H1 (cell line): ENCODE results near the gene USP3. TPM values are rescaled to one million over a fixed set of nuclear protein-coding genes. Genes with fewer than 3 reads are reported as not detected.

ENCODE experiments used
- CTCF ChIA-PET: fragments of 300-600 bp; sonication (Branson Sonifier 250); formaldehyde crosslinking; loops from one replicate; lab custom pipeline; 2021; ENCODE audit not compliant: partially characterized antibody; lab: Charles Lee
- POLR2A ChIA-PET: fragments of 300-600 bp; sonication (Branson Sonifier 250); formaldehyde crosslinking; loops from one replicate; lab custom pipeline; 2021; ENCODE audit warnings: inconsistent platforms; ENCODE audit not compliant: partially characterized antibody; lab: Charles Lee
- DNase-seq, 2 experiments: peaks; one replicate each; pipeline versions ENCODE4 v3.0.0 to v3.0.0-alpha.2; 2010 to 2022; ENCODE audit warnings: low spot score in 2 of 2, low read depth in 1 of 2, mixed read lengths in 1 of 2
- FAIRE-seq: peaks from 2 replicates; lab custom pipeline; 2011; peaks lifted over from hg19 to GRCh38; lab: Jason Lieb, UNC
- H2AFZ ChIP-seq: 2 replicates; pipeline ENCODE4 v1.8.1; 2012; ENCODE audit warnings: low read length, inconsistent platforms
- H2AK5ac ChIP-seq: 2 replicates; pipeline ENCODE4 v1.6.1; 2013; ENCODE audit warnings: low read depth, low read length
- H2BK120ac ChIP-seq: replicated peaks from 2 replicates; pipeline ENCODE3; 2013; ENCODE audit warnings: low read depth, low read length, inconsistent platforms
- H2BK12ac ChIP-seq: 2 replicates; pipeline ENCODE4 v1.6.1; 2013; ENCODE audit warnings: low read depth, low read length
- H2BK15ac ChIP-seq: 2 replicates; pipeline ENCODE4 v1.6.1; 2013; ENCODE audit warnings: low read length
- H2BK20ac ChIP-seq: 2 replicates; pipeline ENCODE4 v1.6.1; 2013; ENCODE audit warnings: low read length
- H2BK5ac ChIP-seq: 2 replicates; pipeline ENCODE4 v1.6.1; 2013; ENCODE audit warnings: low read depth, low read length
- H3K14ac ChIP-seq: 2 replicates; pipeline ENCODE4 v1.6.1; 2013; ENCODE audit warnings: inconsistent platforms; ENCODE audit not compliant: insufficient read length
- H3K18ac ChIP-seq: 2 replicates; pipeline ENCODE4 v1.6.1; 2013; ENCODE audit warnings: low read length; ENCODE audit errors: extremely low read depth
- H3K23ac ChIP-seq: 2 replicates; pipeline ENCODE4 v1.6.1; 2013; ENCODE audit warnings: inconsistent platforms; ENCODE audit not compliant: insufficient read length
- H3K23me2 ChIP-seq: 2 replicates; pipeline ENCODE4 v1.6.1; 2013; ENCODE audit warnings: low read depth, low read length
- H3K27ac ChIP-seq: 2 replicates; pipeline ENCODE4 v1.6.1; 2011; ENCODE audit warnings: low read depth, low read length, inconsistent platforms
- H3K27me3 ChIP-seq, 4 experiments: replicated peaks in 1 of 4; 1 replicate in 1 of 4; 2 replicates in 3 of 4; pipeline versions ENCODE4 v1.6.1 to v1.8.1; 2011 to 2013; ENCODE audit warnings: low read length in 3 of 4, mild to moderate bottlenecking in 3 of 4, inconsistent platforms in 2 of 4, mixed read lengths in 2 of 4, moderate library complexity in 1 of 4; ENCODE audit not compliant: control insufficient read depth in 3 of 4, insufficient read depth in 3 of 4; ENCODE audit errors: extremely low read depth in 1 of 4
- H3K36me3 ChIP-seq, 4 experiments: 2 replicates each; pipeline versions ENCODE4 v1.6.1 to v1.8.1; 2011 to 2013; ENCODE audit warnings: mild to moderate bottlenecking in 4 of 4, low read length in 3 of 4, moderate library complexity in 2 of 4, control low read depth in 1 of 4, inconsistent platforms in 1 of 4; ENCODE audit not compliant: insufficient read depth in 4 of 4, control insufficient read depth in 2 of 4
- H3K4ac ChIP-seq: replicated peaks from 2 replicates; pipeline ENCODE3; 2013; ENCODE audit warnings: low read length, low read depth, mixed read lengths, inconsistent platforms; ENCODE audit not compliant: insufficient read length
- H3K4me1 ChIP-seq, 4 experiments: replicated peaks in 1 of 4; 1 replicate in 1 of 4; 2 replicates in 3 of 4; pipeline versions ENCODE4 v1.6.1 to v1.8.1; 2011 to 2013; ENCODE audit warnings: low read length in 3 of 4, inconsistent platforms in 2 of 4, mixed read lengths in 1 of 4; ENCODE audit not compliant: insufficient read depth in 4 of 4, control insufficient read depth in 3 of 4
- H3K4me2 ChIP-seq, 2 experiments: 2 replicates each; pipeline versions ENCODE4 v1.6.1 to v1.8.1; 2011 to 2013; ENCODE audit warnings: low read depth in 2 of 2, low read length in 2 of 2, control low read depth in 1 of 2, inconsistent platforms in 1 of 2, mild to moderate bottlenecking in 1 of 2; ENCODE audit not compliant: insufficient read depth in 1 of 2
- H3K4me3 ChIP-seq, 4 experiments: fragments of 200-600, 300-600 bp in 1 of 4; sonication (generic), shearing (Covaris generic), sonication (Bioruptor Twin) in 1 of 4; 2 replicates each; pipeline versions ENCODE4 v1.5.1 to v1.8.1; 2011 to 2016; ENCODE audit warnings: low read length in 4 of 4, low read depth in 3 of 4, control low read depth in 2 of 4, inconsistent platforms in 2 of 4, mild to moderate bottlenecking in 2 of 4, mixed read lengths in 1 of 4, moderate library complexity in 1 of 4; ENCODE audit not compliant: insufficient read depth in 2 of 4; ENCODE audit errors: extremely low read depth in 1 of 4
- H3K56ac ChIP-seq: replicated peaks from 2 replicates; pipeline ENCODE3; 2013; ENCODE audit warnings: low read depth, mild to moderate bottlenecking, mixed read lengths, low read length, inconsistent platforms; ENCODE audit not compliant: insufficient read length
- H3K79me1 ChIP-seq: 2 replicates; pipeline ENCODE4 v1.6.1; 2013; ENCODE audit warnings: low read depth, low read length, control low read depth
- H3K79me2 ChIP-seq, 2 experiments: 2 replicates each; pipeline versions ENCODE4 v1.6.1 to v1.8.1; 2012 to 2013; ENCODE audit warnings: low read length in 2 of 2, mild to moderate bottlenecking in 2 of 2, inconsistent platforms in 1 of 2; ENCODE audit not compliant: insufficient read depth in 2 of 2, control insufficient read depth in 1 of 2
- H3K9ac ChIP-seq, 4 experiments: replicated peaks in 1 of 4; 1 replicate in 1 of 4; 2 replicates in 3 of 4; pipeline versions ENCODE4 v1.6.1 to v1.8.1; 2011 to 2013; ENCODE audit warnings: low read depth in 3 of 4, low read length in 3 of 4, control low read depth in 2 of 4, mild to moderate bottlenecking in 2 of 4, moderate library complexity in 2 of 4, inconsistent platforms in 1 of 4; ENCODE audit errors: extremely low read depth in 1 of 4
- H3K9me3 ChIP-seq, 2 experiments: 2 replicates each; pipeline versions ENCODE4 v1.6.1 to v1.8.1; 2012 to 2013; ENCODE audit warnings: mild to moderate bottlenecking in 2 of 2, moderate library complexity in 2 of 2, control low read depth in 1 of 2, inconsistent platforms in 1 of 2, low read depth in 1 of 2, low read length in 1 of 2, mixed read lengths in 1 of 2; ENCODE audit not compliant: insufficient read depth in 2 of 2
- H4K20me1 ChIP-seq, 2 experiments: replicated peaks in 1 of 2; 2 replicates each; pipeline versions ENCODE3 to v1.8.1; 2011 to 2013; ENCODE audit warnings: inconsistent platforms in 2 of 2, low read length in 2 of 2, mild to moderate bottlenecking in 1 of 2; ENCODE audit not compliant: insufficient read depth in 2 of 2, control insufficient read depth in 1 of 2
- H4K5ac ChIP-seq: 2 replicates; pipeline ENCODE4 v1.6.1; 2013; ENCODE audit warnings: low read length, low read depth, mixed read lengths, inconsistent platforms; ENCODE audit not compliant: insufficient read length
- H4K8ac ChIP-seq: 2 replicates; pipeline ENCODE4 v1.8.0; 2013; ENCODE audit warnings: mild to moderate bottlenecking, moderate library complexity, low read length, inconsistent platforms; ENCODE audit not compliant: insufficient read depth; ENCODE audit errors: extremely low read depth
- H4K91ac ChIP-seq: replicated peaks from 2 replicates; pipeline ENCODE3; 2013; ENCODE audit warnings: low read length, mixed read lengths, inconsistent platforms; ENCODE audit not compliant: insufficient read length
- NRF1 ChIP-seq: IDR thresholded peaks from 2 replicates; pipeline ENCODE4 v1.6.1; 2011; ENCODE audit warnings: mild to moderate bottlenecking, low read depth, low read length, improper control_type of control experiment
- RAD21 ChIP-seq, 2 experiments: IDR thresholded peaks in 1 of 2; conservative IDR thresholded peaks in 1 of 2; 2 replicates each; pipeline ENCODE4 v1.6.1; 2011; ENCODE audit warnings: low read depth in 2 of 2, low read length in 2 of 2, improper control_type of control experiment in 1 of 2, inconsistent platforms in 1 of 2, mild to moderate bottlenecking in 1 of 2, moderate library complexity in 1 of 2
- WGBS, 2 experiments: shearing (Covaris generic) in 1 of 2; methylation state at CpG; one replicate each; pipeline versions ENCODE4 v1.1.6 to v1.1.7; 2013 to 2015; ENCODE audit warnings: low lambda C conversion rate in 2 of 2, mixed read lengths in 2 of 2, inconsistent platforms in 1 of 2, low coverage in 1 of 2, missing lambda C conversion rate in 1 of 2; ENCODE audit not compliant: insufficient replicate concordance in 2 of 2, insufficient coverage in 1 of 2, insufficient read length in 1 of 2; ENCODE audit errors: extremely low coverage in 1 of 2, missing lambda C conversion rate in 1 of 2; 5-methylcytosine and 5-hydroxymethylcytosine counted together
- polyA plus RNA-seq, 7 experiments: library from polyadenylated mRNA; depleted of rRNA in 3 of 7; stranded (reverse) in 5 of 7; unstranded in 2 of 7; fragments of >200 nt in 5 of 7; fragments of 200-250 nt in 2 of 7; gene quantifications; 1 replicate in 5 of 7; 2 replicates in 1 of 7; 4 replicates in 1 of 7; pipeline versions ENCODE4 v1.2.1 to v1.2.3, GENCODE V29; 2011 to 2013; ENCODE audit warnings: missing spikeins in 2 of 7, mixed read lengths in 2 of 7
- total RNA-seq: library from RNA; stranded (reverse); fragmentation: NEBNext Ultra II Directional; extraction: Animal tissue kit (Norgen Biotek cat#: 25700); gene quantifications from 2 replicates; pipeline ENCODE4 v1.2.1, GENCODE V29; 2021

The USP3 gene
- total and polyA plus RNA-seq, 2 of the 8 experiments (the other 6 are each of a cell fraction or from before 2014, with no cell fraction given), result 15.5 to 16.2 TPM

- Histone ChIP-seq H2AFZ (no peak overlapping the region), H3K27me3 (no peaks in the 10 kb centered on the region), H2BK120ac (no peak overlapping the region), H3K56ac (no peak overlapping the region), H2BK20ac (no peak overlapping the region), H3K4ac (no peak overlapping the region), H3K9ac (no peak overlapping the region), H4K20me1 (no peaks in the 10 kb centered on the region), H3K18ac (no peak overlapping the region), H3K23ac (no peak overlapping the region), H3K9me3 (no peaks in the 10 kb centered on the region), H4K5ac (no peak overlapping the region), H3K79me2 (no peaks in the 10 kb centered on the region), H4K8ac (no peak overlapping the region), H2BK15ac (no peak overlapping the region), H3K4me3 (no peak overlapping the region), H4K91ac (no peak overlapping the region), H3K27ac (no peak overlapping the region), H3K23me2 (no peaks in the 10 kb centered on the region), H3K79me1 (no peaks in the 10 kb centered on the region), H2BK5ac (no peak overlapping the region), H3K14ac (no peak overlapping the region), H3K4me2 (no peak overlapping the region)
- DNase-seq (no peak), FAIRE-seq (no peak)
- 93% methylated on average over 5 of the region's 5 CpGs; no CpG with 5 or more reads in 1 of the 2 experiments for WGBS, 2 experiments
- ChIA-PET POLR2A (no interaction called here), CTCF (interaction anchor here (0.5 to 1.5 kb wide), 4 partner anchors 18 to 1359 kb away, joined by 3 to 5 read pairs (median 4); no protein-coding TSS in a partner anchor)
- no peak for TF ChIP-seq RAD21 (IDR thresholded peaks at IDR 0.05 in 1 of 2, conservative IDR thresholded peaks at IDR 0.05 in 1 of 2; ENCODE audit: low read depth in 2 of 2, low read length in 2 of 2)
- TF ChIP-seq NRF1, result no peak
- TF ChIP-seq, all 59 proteins: peak for 0
- H2AK5ac ChIP-seq, result no peak overlapping the region
- no peaks in the 10 kb centered on the region for H3K36me3 ChIP-seq
- H3K4me1 ChIP-seq, result no peaks in the 10 kb centered on the region; a peak in 2 of 7 replicates
- H2BK12ac ChIP-seq, result no peak overlapping the region
Measured at GRCh38 chr15:63469190-63469589, 35.2 kb upstream of the USP3 start.
